HepG2 (cell line): ENCODE results near the gene INTS15. TPM values are rescaled to one million over a fixed set of nuclear protein-coding genes. Genes with fewer than 3 reads are reported as not detected.

ENCODE experiments used
- BCLAF1 ChIP-seq: fragments of 450-650 bp; IDR thresholded peaks from 2 replicates; pipeline ENCODE4 v1.6.1; 2017; ENCODE audit warnings: mild to moderate bottlenecking
- HES4 ChIP-seq: sonication (generic); formaldehyde crosslinking; IDR thresholded peaks from 2 replicates; pipeline ENCODE4 v1.9.0; 2021; ENCODE audit warnings: mild to moderate bottlenecking, missing genetic modification reagents, borderline replicate concordance
- MED1 ChIP-seq: sonication (generic); formaldehyde crosslinking; IDR thresholded peaks from 2 replicates; pipeline ENCODE4 v1.4.0; 2020; ENCODE audit warnings: missing genetic modification reagents
- NFAT5 ChIP-seq: sonication (generic); formaldehyde crosslinking; IDR thresholded peaks from 2 replicates; pipeline ENCODE4 v1.4.0; 2020; ENCODE audit warnings: missing genetic modification reagents
- NFIB ChIP-seq: sonication (generic); formaldehyde crosslinking; IDR thresholded peaks from 2 replicates; pipeline ENCODE4 v1.9.0; 2021; ENCODE audit warnings: missing genetic modification reagents, mild to moderate bottlenecking, borderline replicate concordance
- TSC22D2 ChIP-seq: sonication (generic); formaldehyde crosslinking; IDR thresholded peaks from 2 replicates; pipeline ENCODE4 v1.5.1; 2020; ENCODE audit warnings: missing genetic modification reagents, mild to moderate bottlenecking, borderline replicate concordance
- ZNF17 ChIP-seq: sonication (generic); formaldehyde crosslinking; IDR thresholded peaks from 2 replicates; pipeline ENCODE4 v1.5.0; 2020; ENCODE audit warnings: mild to moderate bottlenecking, missing genetic modification reagents
- ZNF180 ChIP-seq: sonication (generic); formaldehyde crosslinking; IDR thresholded peaks from 2 replicates; pipeline ENCODE4 v1.4.0; 2020; ENCODE audit warnings: low read depth, missing genetic modification reagents, borderline replicate concordance
- ZNF468 ChIP-seq: sonication (generic); formaldehyde crosslinking; IDR thresholded peaks from 2 replicates; pipeline ENCODE4 v1.8.0; 2022; ENCODE audit warnings: mild to moderate bottlenecking, moderate library complexity, missing genetic modification reagents
- ZNF724P ChIP-seq: sonication (generic); formaldehyde crosslinking; IDR thresholded peaks from 2 replicates; pipeline ENCODE4 v1.8.0; 2022; ENCODE audit warnings: missing genetic modification reagents, borderline replicate concordance
- ZNF775 ChIP-seq: sonication (generic); formaldehyde crosslinking; IDR thresholded peaks from 2 replicates; pipeline ENCODE4 v1.4.0; 2020; ENCODE audit warnings: missing genetic modification reagents, mild to moderate bottlenecking, moderate library complexity, borderline replicate concordance
- polyA plus RNA-seq, 8 experiments: library from polyadenylated mRNA; depleted of rRNA in 3 of 8; stranded (reverse) in 7 of 8; unstranded in 1 of 8; fragments of >200 nt; fragmentation: Illumina TruSeq in 4 of 8; extraction: Trizol in 4 of 8; gene quantifications; 2 replicates each; pipeline versions ENCODE4 v1.2.1 to v1.2.3, GENCODE V29; 2011 to 2016; ENCODE audit warnings: low read depth in 4 of 8, missing spikeins in 1 of 8, mixed read lengths in 1 of 8; ENCODE audit not compliant: insufficient read depth in 1 of 8
- total RNA-seq, 5 experiments: library from RNA; depleted of rRNA; stranded (reverse); fragments of >200 nt; fragmentation: Illumina TruSeq; extraction: Trizol; gene quantifications; 2 replicates each; pipeline ENCODE4 v1.2.3, GENCODE V29; 2016; ENCODE audit warnings: low read depth in 1 of 5
- TF ChIP-seq, protein P1 (sequence below): sonication (generic); formaldehyde crosslinking; IDR thresholded peaks from 2 replicates; pipeline ENCODE4 v1.4.0; 2020; ENCODE audit warnings: mild to moderate bottlenecking, missing genetic modification reagents
- TF ChIP-seq, protein P2 (sequence below): sonication (generic); formaldehyde crosslinking; IDR thresholded peaks from 2 replicates; pipeline ENCODE4 v1.4.0; 2020; ENCODE audit warnings: missing genetic modification reagents

INTS15 gene
- total and polyA plus RNA-seq, 2 of the 13 experiments (the other 11 are each of a cell fraction or from before 2014, with no cell fraction given), result 16.3 to 25.7 TPM

DNA sequence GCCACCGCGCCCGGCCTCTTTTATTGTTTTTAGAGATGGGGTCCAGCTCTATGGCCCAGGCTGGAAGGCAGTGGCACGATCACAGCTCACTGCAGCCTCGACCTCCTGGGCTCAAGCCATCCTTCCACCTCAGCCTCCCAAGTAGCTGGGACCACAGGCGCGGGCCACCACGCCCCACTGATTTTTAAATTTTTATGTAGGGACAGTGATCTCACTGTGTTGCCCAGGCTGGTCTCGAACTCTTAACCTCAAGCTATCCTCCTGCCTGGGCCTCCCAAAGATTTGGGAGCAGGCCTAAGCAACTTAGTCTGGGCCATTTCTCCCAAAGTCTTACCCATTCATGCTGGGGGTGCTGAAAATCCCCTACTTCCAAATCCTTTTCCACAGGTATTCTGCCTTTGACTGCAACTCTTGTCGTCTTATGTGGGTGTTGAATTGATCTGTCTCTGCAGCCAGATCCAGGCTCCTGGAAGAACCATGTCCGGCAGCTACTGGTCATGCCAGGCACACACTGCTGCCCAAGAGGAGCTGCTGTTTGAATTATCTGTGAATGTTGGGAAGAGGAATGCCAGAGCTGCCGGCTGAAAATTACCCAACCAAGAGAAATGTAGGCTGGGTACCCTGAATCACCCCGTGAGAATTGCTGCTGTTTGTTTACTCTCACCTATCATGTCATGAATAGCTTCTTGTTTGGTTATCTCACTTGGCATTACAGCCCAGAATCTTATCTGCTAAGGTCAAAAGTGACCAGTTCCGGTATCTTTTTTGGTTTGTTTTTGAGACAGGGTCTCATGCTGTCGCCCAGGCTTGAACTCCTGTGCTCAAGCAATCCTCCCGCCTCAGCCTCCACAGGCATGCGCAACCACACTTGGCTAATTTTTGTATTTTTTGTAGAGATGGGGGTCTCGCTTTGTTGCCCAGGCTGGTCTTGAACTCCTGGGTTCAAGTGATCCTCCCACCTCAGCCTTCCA is 11.4 kb upstream of the INTS15 start (continued):
- TF ChIP-seq NFAT5 (CRISPR knock-in tag), result no peak
- TF ChIP-seq HES4, result no peak
- no peak for TF ChIP-seq ZNF724P (CRISPR knock-in tag)
- no peak for TF ChIP-seq NFIB
- TF ChIP-seq, protein P1, sequence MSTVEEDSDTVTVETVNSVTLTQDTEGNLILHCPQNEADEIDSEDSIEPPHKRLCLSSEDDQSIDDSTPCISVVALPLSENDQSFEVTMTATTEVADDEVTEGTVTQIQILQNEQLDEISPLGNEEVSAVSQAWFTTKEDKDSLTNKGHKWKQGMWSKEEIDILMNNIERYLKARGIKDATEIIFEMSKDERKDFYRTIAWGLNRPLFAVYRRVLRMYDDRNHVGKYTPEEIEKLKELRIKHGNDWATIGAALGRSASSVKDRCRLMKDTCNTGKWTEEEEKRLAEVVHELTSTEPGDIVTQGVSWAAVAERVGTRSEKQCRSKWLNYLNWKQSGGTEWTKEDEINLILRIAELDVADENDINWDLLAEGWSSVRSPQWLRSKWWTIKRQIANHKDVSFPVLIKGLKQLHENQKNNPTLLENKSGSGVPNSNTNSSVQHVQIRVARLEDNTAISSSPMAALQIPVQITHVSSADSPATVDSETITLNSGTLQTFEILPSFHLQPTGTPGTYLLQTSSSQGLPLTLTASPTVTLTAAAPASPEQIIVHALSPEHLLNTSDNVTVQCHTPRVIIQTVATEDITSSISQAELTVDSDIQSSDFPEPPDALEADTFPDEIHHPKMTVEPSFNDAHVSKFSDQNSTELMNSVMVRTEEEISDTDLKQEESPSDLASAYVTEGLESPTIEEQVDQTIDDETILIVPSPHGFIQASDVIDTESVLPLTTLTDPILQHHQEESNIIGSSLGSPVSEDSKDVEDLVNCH, result no peak
- no peak for TF ChIP-seq TSC22D2 (CRISPR knock-in tag)
- no peak for TF ChIP-seq ZNF775
- TF ChIP-seq ZNF468 (CRISPR knock-in tag), result no peak
- TF ChIP-seq, protein P2, sequence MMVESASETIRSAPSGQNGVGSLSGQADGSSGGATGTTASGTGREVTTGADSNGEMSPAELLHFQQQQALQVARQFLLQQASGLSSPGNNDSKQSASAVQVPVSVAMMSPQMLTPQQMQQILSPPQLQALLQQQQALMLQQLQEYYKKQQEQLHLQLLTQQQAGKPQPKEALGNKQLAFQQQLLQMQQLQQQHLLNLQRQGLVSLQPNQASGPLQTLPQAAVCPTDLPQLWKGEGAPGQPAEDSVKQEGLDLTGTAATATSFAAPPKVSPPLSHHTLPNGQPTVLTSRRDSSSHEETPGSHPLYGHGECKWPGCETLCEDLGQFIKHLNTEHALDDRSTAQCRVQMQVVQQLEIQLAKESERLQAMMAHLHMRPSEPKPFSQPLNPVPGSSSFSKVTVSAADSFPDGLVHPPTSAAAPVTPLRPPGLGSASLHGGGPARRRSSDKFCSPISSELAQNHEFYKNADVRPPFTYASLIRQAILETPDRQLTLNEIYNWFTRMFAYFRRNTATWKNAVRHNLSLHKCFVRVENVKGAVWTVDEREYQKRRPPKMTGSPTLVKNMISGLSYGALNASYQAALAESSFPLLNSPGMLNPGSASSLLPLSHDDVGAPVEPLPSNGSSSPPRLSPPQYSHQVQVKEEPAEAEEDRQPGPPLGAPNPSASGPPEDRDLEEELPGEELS (CRISPR knock-in tag), result peak; percentile 93
- peak; percentile 95 for TF ChIP-seq MED1
- TF ChIP-seq BCLAF1, result no peak
- no peak for TF ChIP-seq ZNF180 (CRISPR knock-in tag)
- no peak for TF ChIP-seq ZNF17
